SK-N-MC (cell line): ENCODE data around the gene HUNK.

Experiments
- DNase-seq: peaks from one replicate; pipeline ENCODE4 v3.0.0-alpha.2; 2011; ENCODE audit warnings: low read depth, low spot score
- H3K27ac ChIP-seq: fragments of 200-600 bp; sonication (generic); 2 replicates; pipeline ENCODE4 v1.5.1; 2016; ENCODE audit warnings: mixed run types
- H3K36me3 ChIP-seq: fragments of 200-600 bp; sonication (generic); 2 replicates; pipeline ENCODE4 v1.6.1; 2017; ENCODE audit warnings: antibody characterized with exemption, low read length, mixed read lengths; ENCODE audit not compliant: insufficient read depth
- H3K4me3 ChIP-seq: fragments of 200-600 bp; sonication (generic); 2 replicates; pipeline ENCODE4 v1.5.1; 2016
- H3K9ac ChIP-seq: fragments of 200-600 bp; sonication (generic); 2 replicates; pipeline ENCODE4 v1.8.0; 2017; ENCODE audit warnings: mixed run types, mixed read lengths; ENCODE audit not compliant: insufficient read length
- H3K9me3 ChIP-seq: fragments of 200-600 bp; sonication (generic); 2 replicates; pipeline ENCODE4 v1.6.1; 2017; ENCODE audit warnings: low read depth, mild to moderate bottlenecking, antibody characterized with exemption, low read length, moderate library complexity, mixed read lengths
- EZH2 ChIP-seq: fragments of 200-600 bp; sonication (generic); IDR thresholded peaks from one replicate; pipeline ENCODE4 v1.6.1; 2017; ENCODE audit warnings: antibody characterized with exemption
- FOXP2 ChIP-seq: optimal IDR thresholded peaks from 2 replicates; pipeline ENCODE3; 2011; ENCODE audit warnings: mild to moderate bottlenecking, moderate library complexity; ENCODE audit not compliant: insufficient read depth; ENCODE audit errors: extremely low read length, control extremely low read depth
- POLR2AphosphoS5 ChIP-seq: IDR thresholded peaks from 2 replicates; pipeline ENCODE4 v1.6.1; 2012; ENCODE audit warnings: mild to moderate bottlenecking, low read depth, low read length, borderline replicate concordance

HUNK gene

DNA sequence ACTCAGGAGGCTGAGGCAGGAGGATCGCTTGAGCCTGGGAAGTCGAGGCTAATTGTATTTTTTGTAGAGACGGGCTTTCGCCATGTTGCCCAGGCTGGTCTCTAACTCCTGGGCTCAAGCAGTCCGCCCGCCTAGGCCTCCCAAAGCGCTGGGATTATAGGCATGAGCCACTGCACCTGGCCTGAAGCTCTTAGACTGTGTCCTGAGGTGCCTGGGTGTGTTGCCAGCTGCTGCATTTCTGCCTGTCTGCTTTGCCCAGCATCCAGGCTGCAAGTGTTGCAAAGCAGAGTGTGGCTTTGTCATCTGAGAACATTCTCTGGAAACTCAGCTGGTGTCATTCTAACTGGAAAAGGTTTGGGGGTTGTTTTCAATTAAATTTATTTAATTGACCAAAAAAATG is 105.0 kb downstream of the HUNK start:
- H3K27ac ChIP-seq, result no peak overlapping the region
- H3K9me3 ChIP-seq, result no peaks in the 10 kb centered on the region
- DNase-seq, result no peak
- no peaks in the 10 kb centered on the region for H3K36me3 ChIP-seq
- TF ChIP-seq EZH2 (no peak), POLR2AphosphoS5 (no peak), FOXP2 (no peak)
- no peak overlapping the region for H3K9ac ChIP-seq
- H3K4me3 ChIP-seq, result no peak overlapping the region

DNA sequence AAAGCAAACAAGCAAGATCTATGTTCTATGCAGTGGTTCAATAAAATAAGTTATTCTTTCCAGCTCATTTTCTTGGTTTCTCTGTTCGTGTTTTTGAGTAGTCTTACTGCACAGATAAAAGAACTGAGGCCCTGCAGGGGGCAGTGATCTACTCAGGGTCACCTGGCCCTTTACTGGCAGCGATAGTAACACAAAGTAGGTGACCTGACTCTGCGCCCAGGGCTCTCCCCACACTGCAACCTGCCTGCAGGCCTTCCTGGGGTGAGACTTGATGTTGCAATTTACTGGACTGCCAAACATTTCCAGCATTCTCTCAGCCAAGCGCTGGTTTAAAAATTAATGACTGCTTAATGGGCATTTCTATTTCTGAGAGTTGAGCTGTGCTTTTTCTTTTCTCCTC is 110.3 kb downstream of the HUNK start:
- no peaks in the 10 kb centered on the region for H3K9me3 ChIP-seq
- H3K36me3 ChIP-seq, result no peaks in the 10 kb centered on the region
- no peak for DNase-seq
- TF ChIP-seq EZH2 (no peak), FOXP2 (no peak), POLR2AphosphoS5 (no peak)
- H3K27ac ChIP-seq, result no peak overlapping the region
- no peak overlapping the region for H3K4me3 ChIP-seq
- H3K9ac ChIP-seq, result no peak overlapping the region

DNA sequence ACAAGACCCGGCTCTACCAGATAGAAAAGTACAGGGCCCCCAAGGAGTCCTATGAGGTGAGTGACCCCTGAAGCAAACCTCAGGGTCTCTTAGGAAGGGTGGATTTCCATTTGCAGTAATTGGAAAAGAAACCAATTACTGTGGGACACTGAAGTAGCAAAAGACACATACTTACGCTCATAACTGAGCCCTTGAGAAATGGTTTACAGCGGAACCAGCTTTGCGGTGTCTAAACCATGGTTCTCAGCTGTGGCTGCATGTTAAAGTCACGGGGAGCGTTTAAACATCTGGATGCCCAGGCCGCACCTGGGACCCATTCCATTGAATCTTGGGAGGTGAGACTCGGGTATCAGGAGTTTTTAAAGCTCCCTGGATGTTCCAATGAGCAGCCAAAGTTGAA is 110.7 kb downstream of the HUNK start:
- TF ChIP-seq FOXP2, result no peak
- TF ChIP-seq EZH2, result no peak
- no peak for TF ChIP-seq POLR2AphosphoS5

DNA sequence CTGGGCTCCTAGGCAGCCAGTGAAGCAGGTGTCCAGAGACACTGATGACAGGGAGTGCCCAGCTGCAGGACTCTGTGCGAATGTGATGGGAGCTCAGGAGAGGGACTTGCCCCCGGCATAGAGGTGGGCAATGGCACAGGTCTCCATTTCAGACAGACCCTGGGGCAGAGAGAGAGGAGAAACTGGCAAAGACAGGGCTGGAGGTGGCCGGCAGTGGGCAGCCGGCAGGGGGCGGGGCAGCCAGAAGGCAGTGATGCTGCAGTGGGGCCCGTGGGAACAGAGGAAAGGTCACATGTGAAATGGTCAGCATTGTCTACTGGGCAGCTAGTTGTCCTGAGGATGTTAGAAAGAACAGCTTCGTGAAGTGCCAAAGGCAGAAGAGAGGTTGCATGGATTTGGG is 112.6 kb downstream of the HUNK start:
- Histone ChIP-seq H3K9ac (no peak overlapping the region), H3K9me3 (no peaks in the 10 kb centered on the region), H3K36me3 (no peaks in the 10 kb centered on the region), H3K4me3 (no peak overlapping the region), H3K27ac (no peak overlapping the region)
- no peak for DNase-seq
- TF ChIP-seq FOXP2, result no peak
- TF ChIP-seq EZH2, result no peak
- TF ChIP-seq POLR2AphosphoS5, result no peak

More for the DNA sequence above, 110.7 kb downstream of the HUNK start:
- Histone ChIP-seq H3K9me3 (no peaks in the 10 kb centered on the region), H3K36me3 (no peaks in the 10 kb centered on the region), H3K4me3 (no peak overlapping the region), H3K27ac (no peak overlapping the region), H3K9ac (no peak overlapping the region)
- DNase-seq, result no peak

DNA sequence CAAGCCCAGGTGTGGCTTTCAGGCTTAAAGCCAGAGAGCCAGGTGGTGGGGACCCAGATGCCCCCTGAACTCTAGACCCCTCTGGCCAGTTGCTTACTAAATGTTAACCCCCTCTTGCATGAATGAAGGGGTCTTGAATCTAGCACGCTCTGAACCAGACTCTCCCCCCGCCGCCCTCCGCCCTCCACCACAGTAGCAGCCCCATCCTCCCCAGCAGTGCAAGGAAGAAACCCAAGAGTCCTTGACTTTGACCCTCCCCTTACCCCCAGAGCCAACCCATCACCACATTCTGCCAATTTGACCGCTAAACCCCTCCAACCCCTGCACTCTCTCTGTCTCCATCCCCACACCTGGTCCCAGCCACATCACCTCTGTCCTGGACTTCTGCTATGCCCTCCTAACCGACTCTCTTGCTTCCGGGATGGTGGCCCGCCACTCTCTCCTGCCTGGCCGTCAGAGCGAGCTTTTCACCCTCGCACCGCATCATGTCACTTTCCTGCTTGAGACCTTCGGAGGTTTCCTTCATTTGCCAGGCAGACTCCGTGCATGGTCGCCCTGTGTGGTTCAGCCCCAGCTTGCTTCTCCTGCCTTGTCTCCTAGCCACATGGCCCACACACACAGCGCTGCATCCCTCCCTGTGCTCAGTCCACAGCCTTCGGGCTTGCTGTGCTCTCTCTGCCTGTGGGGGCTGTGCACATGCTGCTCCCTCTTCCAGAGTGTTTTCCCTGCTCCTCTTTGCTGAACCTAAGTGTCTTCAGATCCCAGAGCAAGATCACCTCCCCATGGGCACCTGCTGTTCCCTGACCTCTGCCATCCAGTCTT is 113.4 kb downstream of the HUNK start:
- no peak for DNase-seq
- H3K9me3 ChIP-seq, result no peaks in the 10 kb centered on the region
- no peak overlapping the region for H3K4me3 ChIP-seq
- no peaks in the 10 kb centered on the region for H3K36me3 ChIP-seq
- no peak overlapping the region for H3K27ac ChIP-seq
- no peak for TF ChIP-seq FOXP2
- no peak for TF ChIP-seq EZH2
- no peak for TF ChIP-seq POLR2AphosphoS5
- H3K9ac ChIP-seq, result no peak overlapping the region

DNA sequence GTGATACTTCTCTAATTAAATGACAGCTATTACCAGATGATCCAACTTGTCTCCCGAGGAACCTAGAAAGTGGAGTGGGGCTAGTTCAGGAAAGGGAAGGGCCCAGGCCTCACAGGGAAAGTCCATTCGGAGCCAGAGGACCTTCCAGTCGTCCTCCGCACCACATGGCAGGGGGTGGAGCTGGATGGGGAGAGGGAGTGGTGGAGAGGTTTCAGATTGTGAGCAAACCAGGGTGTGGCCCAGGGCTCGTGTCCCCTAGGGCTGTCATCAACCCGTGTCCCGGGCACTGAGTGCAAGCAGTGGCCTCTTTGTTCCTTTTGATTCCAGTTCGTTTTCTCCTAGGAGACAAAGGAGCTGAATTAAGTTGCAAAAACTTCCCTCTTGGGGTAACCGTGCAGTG is 114.9 kb downstream of the HUNK start:
- no peak overlapping the region for H3K9ac ChIP-seq
- no peaks in the 10 kb centered on the region for H3K9me3 ChIP-seq
- H3K36me3 ChIP-seq, result no peaks in the 10 kb centered on the region
- no peak overlapping the region for H3K4me3 ChIP-seq
- TF ChIP-seq EZH2 (no peak), POLR2AphosphoS5 (no peak), FOXP2 (no peak)
- H3K27ac ChIP-seq, result no peak overlapping the region
- DNase-seq, result no peak

DNA sequence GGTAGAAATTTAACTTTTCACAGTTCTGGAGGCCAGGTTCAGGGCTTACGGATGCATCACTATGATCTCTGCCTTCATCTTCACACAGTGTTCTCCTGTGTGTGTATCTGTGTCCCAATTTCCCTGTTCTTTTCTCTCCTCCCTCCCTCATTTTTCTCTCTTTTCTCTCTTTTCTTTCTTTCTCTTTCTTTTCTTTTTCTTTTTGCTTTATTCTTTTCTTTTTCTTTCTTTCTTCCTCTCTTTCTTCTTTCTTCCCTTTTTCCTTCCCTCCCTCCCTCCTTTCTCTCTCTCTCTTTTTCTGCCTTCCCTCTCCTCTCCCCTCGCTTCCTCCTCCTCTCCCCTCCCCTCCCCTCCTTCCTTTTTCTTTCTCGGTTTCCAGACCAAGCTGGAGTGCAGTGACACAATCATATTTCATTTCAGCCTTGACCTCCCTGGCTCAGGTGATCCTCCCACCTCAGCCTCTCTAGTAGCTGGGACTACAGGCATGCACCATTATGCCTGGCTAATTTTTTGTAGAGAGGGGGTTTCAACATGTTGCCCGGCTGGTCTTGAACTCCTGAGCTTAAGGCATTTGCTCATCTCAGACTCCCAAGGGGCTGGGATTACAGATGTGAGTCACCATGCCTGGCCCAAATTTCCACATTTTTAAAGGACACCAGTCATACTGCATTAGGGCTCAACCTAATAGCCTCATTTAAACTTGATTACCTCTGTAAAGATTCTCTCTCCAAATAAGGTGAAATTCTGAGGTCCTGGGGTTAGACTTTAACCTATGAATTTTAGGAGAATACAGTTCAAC is 115.9 kb downstream of the HUNK start:
- Histone ChIP-seq H3K36me3 (no peaks in the 10 kb centered on the region), H3K9me3 (no peaks in the 10 kb centered on the region), H3K4me3 (no peak overlapping the region), H3K27ac (no peak overlapping the region), H3K9ac (no peak overlapping the region)
- no peak for TF ChIP-seq EZH2
- TF ChIP-seq POLR2AphosphoS5, result no peak
- no peak for DNase-seq
